Right atrium auricular region (tissue), 2 donors: ENCODE results near the gene ODC1. TPM values are rescaled to one million over a fixed set of nuclear protein-coding genes. Genes with fewer than 3 reads are reported as not detected.

Experiments
- DNase-seq: peaks from one replicate; pipeline ENCODE4 v3.0.0-alpha.2; 2019; ENCODE audit warnings: low spot score
- H3K27ac ChIP-seq, 2 donors: fragments of 200-600 bp; sonication (generic); 1 replicate in 1 of 2; 2 replicates in 1 of 2; pipeline ENCODE4 v1.5.1; 2016 to 2019
- H3K27me3 ChIP-seq, 2 donors: fragments of 200-600 bp; sonication (generic); one replicate each; pipeline versions ENCODE4 v1.5.1 to v1.6.0; 2017 to 2019
- H3K36me3 ChIP-seq: fragments of 200-600 bp; sonication (generic); one replicate; pipeline ENCODE4 v1.5.1; 2016
- H3K4me1 ChIP-seq, 2 donors: fragments of 200-600 bp; sonication (generic); one replicate each; pipeline versions ENCODE4 v1.5.1 to v1.6.0; 2017 to 2019
- H3K4me3 ChIP-seq, 2 donors: fragments of 200-600 bp; sonication (generic); 1 replicate in 1 of 2; 2 replicates in 1 of 2; pipeline ENCODE4 v1.5.1; 2017 to 2019; ENCODE audit warnings: mild to moderate bottlenecking in 1 of 2, moderate library complexity in 1 of 2
- H3K9me3 ChIP-seq, 2 donors: fragments of 200-600 bp; sonication (generic); one replicate each; pipeline ENCODE4 v1.5.1; 2019
- CTCF ChIP-seq, 2 donors: fragments of 200-600 bp; sonication (generic); IDR thresholded peaks; one replicate each; pipeline ENCODE4 v1.5.1; 2019; ENCODE audit warnings: antibody characterized with exemption in 2 of 2
- total RNA-seq, 2 donors: library from RNA; depleted of rRNA; stranded (reverse); fragments of >200 nt; gene quantifications; one replicate each; pipeline ENCODE4 v1.1.0, GENCODE V29; 2016

The ODC1 gene
- total RNA-seq, 2 donors from 2014 or later, result 41.3 to 73.9 TPM

GRCh38 chr2:10423400-10423774 is 24.7 kb downstream of the ODC1 start:
- Histone ChIP-seq H3K4me3 (no peak overlapping the region), H3K9me3 (no peaks in the 10 kb centered on the region), H3K27me3 (no peaks in the 10 kb centered on the region), H3K36me3 (peaks cover 10% of the 10 kb centered on the region), H3K27ac (no peak overlapping the region), H3K4me1 (no peaks in the 10 kb centered on the region)
- TF ChIP-seq CTCF (IDR thresholded peaks at IDR 0.05), result no peak
- DNase-seq, result no peak

GRCh38 chr2:10422732-10423399 is 25.3 kb downstream of the ODC1 start:
- Histone ChIP-seq H3K36me3 (peaks cover 10% of the 10 kb centered on the region), H3K27me3 (no peaks in the 10 kb centered on the region), H3K27ac (no peak overlapping the region), H3K4me1 (no peaks in the 10 kb centered on the region), H3K4me3 (no peak overlapping the region), H3K9me3 (no peaks in the 10 kb centered on the region)
- DNase-seq, result no peak
- TF ChIP-seq CTCF (IDR thresholded peaks at IDR 0.05), result no peak

- H3K4me1 ChIP-seq, result no peaks in the 10 kb centered on the region
- DNase-seq, result no peak
- no peak for TF ChIP-seq CTCF (IDR thresholded peaks at IDR 0.05)
- H3K36me3 ChIP-seq, result peaks cover 10% of the 10 kb centered on the region
- H3K27me3 ChIP-seq, result no peaks in the 10 kb centered on the region
- no peaks in the 10 kb centered on the region for H3K9me3 ChIP-seq
- H3K4me3 ChIP-seq, result no peak overlapping the region
- no peak overlapping the region for H3K27ac ChIP-seq
Measured at GRCh38 chr2:10422251-10422650, 25.9 kb downstream of the ODC1 start.

- Histone ChIP-seq H3K36me3 (no peaks in the 10 kb centered on the region), H3K27ac (no peak overlapping the region), H3K4me3 (no peak overlapping the region), H3K27me3 (no peaks in the 10 kb centered on the region), H3K9me3 (no peaks in the 10 kb centered on the region), H3K4me1 (peaks cover 0 to 1% of the 10 kb centered on the region in 2 donors)
- no peak for DNase-seq
- no peak for TF ChIP-seq CTCF (IDR thresholded peaks at IDR 0.05)
Measured at GRCh38 chr2:10419553-10420257, 28.4 kb downstream of the ODC1 start.

GRCh38 chr2:10417551-10418335 is 30.4 kb downstream of the ODC1 start:
- Histone ChIP-seq H3K27ac (no peak overlapping the region), H3K27me3 (no peaks in the 10 kb centered on the region), H3K4me3 (no peak overlapping the region), H3K4me1 (peaks cover 0 to 13% of the 10 kb centered on the region in 2 donors), H3K36me3 (no peaks in the 10 kb centered on the region), H3K9me3 (no peaks in the 10 kb centered on the region)
- no peak for TF ChIP-seq CTCF (IDR thresholded peaks at IDR 0.05)
- DNase-seq, result no peak
